Central memory CD4-positive, alpha-beta T cell (primary cell): ENCODE measurements around the gene C1QTNF12.
"Not testable (repeated sequence)": the region's sequence is repeated elsewhere in the genome, so short reads cannot be mapped to it uniquely, and the experiment has no call there.

ENCODE experiments used
- DNase-seq: peaks from one replicate; pipeline ENCODE4 v3.0.0; 2022

Gene C1QTNF12

DNA sequence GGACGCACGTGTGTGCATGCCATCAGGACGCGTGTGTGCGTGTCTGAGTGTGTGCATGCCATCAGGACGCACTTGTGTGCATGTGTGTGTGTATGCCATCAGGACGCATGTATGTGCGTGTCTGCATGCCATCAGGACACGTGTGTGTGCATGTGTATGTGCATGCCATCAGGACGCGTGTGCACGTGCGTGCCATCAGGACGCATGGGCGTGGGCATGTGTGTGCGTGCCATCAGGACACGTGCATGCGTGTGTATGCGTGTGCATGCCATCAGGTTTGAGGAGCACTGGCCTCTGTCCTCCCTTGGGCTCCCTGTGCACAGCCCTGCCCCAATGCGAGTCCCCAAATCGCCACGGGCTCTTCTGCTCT lies 12.6 kb upstream of the C1QTNF12 start:
- no peak for DNase-seq

DNA sequence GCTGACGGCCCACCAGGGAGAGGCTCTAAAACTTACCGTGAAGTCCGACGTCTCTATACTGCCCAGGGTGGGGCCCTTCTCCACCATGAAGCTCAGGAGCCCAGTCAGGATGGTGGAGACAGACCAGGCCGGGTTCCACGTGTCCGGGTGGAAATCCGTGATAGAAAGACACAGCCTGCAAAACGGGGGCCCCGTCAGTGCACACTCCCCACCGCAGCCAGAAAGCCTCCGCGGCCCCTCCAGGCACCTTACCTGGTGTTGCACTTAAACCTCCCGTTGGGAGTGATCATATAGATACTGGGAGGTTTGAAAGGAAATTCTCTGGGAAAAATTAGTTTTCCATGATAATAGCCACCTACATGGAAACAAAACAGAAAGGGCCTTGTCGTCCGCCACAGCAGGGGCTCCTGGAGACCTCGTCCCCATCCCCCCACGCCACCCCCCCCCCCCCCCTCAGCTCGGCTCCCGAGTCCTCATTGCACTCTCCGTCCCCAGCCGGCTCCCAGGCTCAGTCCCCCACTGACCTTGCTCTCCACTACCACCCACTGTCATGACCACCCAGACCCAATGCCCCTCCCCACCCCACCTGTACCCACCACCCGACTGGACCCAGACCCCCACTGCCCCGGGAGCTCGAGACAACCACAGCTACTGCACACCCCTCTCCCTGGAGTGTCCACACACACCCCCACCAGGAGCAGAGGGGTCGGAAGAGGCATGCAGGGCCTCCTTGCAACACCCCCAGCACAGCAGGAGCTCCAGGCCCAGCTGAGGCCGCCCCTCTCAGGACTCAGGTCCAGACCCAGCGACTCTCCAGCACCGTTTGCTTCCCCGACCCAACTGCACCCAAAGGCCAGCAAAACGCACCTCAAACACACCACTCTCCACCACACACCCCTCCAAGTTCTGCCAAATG lies 10.7 kb upstream of the C1QTNF12 start:
- DNase-seq: no peak

DNA sequence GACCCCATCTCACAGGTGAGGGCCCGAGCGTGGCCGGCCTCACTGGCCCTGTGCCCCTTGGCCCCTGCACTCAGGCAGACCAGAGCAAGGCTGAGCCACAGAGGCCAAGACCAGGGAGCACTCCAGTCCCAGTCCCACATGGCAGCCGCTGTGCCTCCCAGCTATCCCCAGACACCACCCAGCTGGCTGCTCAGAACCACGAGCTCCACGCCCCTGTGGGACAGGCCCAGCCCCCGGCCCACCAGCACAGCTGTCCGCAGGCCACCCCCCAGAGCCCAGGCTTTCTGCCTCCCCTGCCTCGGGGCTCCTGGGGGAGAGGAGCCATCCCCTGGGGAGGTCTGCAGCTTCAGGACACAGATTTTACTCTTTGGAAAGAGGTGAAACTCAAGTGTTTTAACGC lies 9.1 kb upstream of the C1QTNF12 start:
- DNase-seq: no peak

DNA sequence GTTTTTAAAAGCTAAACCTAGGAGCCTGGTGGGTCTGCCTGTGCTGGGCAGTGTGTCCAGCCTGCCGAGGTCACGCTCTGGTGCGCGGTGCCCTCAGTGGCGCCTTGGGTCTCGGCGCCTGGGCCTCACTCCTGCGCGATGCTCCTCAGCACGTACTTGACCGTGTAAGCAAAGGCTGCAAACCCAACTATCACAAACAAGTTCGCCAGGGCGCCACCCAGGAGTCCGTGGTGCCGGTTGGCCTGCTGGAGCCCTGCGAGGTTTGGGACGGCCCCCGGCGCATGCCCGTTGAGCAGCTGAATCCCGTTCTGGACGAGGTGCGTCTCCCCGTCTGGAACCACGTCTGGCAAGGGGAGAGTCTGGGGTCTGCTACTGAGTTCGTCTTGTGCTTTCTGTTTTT lies 8.6 kb upstream of the C1QTNF12 start:
- no peak for DNase-seq

DNA sequence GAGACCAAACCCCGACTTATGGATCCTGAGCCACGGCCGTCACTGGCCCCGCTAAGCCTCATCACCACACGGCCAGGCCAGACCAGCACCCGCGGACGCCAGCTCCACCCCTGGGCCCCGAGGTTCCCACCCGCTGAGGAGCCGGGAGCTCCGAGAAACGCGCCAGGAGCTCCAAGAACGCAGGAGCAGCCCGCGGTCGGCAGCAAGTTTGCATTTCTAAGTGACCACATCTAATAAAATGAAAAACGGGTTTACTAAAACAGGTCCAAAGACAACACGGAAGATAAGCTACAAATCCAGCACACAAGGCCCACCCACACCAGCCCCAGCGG lies 8.1 kb upstream of the C1QTNF12 start:
- no peak for DNase-seq

DNA sequence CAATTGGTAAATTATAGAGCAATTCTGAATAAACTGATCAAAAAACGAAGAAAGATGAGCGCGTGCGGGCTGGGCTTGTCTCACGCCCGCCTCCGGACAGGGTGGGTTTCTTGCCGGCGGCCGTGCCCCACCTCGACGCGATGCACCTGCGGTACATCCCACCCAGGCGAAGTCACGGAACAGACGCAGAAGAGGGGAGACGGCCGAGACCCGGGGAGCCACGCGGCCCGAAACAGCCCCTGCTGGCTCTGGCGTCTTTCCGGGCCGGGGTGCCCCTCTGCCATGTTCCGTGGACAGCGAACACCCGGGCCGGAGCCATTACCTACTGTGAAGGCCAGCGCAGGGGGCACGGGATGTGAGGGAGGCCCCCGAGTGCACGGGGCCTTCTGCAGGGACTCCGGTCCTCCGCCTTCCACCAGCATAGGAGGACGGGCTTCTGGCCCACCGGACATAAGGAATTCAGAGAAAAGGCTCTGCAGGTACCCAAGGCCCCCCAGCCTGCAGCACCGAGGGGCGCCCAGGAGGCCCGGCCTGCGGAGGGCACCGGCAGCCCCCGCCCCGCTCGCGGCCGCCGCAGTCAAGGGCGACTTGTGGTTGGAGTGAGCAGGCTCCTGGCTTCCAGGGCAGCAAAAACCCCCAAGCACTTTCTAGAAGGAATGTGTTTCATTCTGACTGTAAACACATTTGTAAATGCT lies 7.6 kb upstream of the C1QTNF12 start:
- no peak for DNase-seq

DNA sequence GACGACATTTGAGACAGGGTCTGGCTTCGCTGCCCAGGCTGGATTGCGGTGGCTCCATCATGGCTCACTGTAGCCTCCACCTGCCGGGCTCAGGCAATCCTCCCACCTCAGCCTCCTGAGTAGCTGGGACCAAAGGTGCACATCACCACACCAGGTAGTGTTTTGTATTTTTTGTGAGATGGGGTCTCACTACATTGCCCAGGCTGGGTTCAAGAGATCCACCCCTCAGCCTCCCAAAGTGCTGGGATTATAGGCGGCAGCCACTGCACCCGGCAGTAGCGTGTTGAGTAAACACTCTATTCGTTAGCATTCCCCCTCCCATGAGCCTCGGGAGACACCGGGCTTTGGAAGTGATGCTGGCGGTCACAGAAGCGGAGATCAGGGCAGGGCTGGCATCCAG lies 6.8 kb upstream of the C1QTNF12 start:
- no peak for DNase-seq

DNA sequence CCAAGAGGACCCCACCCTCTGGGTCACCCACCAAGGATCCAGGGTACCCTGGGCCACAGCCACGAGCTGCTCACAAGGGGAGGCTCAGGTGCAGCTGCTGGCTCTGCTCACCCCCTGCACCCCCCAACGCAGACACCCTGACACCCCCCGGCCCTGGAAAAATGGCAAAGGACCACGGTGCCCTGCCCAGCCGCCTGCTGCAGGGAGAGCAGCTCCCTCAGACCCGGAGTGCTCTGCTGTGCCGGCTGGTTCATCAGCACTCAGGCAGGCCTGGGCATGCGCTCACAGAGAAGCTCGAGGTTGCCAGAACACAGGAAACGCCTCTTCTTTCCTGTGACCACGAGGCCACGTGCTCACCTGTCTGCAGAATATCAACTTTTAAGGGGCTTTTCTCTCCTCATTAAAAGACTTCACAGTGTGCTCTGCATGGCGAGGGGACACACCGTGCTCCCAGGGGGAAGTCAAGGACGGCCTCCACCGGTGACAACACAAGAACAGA lies 4.3 kb upstream of the C1QTNF12 start:
- DNase-seq: peak; percentile 75

DNA sequence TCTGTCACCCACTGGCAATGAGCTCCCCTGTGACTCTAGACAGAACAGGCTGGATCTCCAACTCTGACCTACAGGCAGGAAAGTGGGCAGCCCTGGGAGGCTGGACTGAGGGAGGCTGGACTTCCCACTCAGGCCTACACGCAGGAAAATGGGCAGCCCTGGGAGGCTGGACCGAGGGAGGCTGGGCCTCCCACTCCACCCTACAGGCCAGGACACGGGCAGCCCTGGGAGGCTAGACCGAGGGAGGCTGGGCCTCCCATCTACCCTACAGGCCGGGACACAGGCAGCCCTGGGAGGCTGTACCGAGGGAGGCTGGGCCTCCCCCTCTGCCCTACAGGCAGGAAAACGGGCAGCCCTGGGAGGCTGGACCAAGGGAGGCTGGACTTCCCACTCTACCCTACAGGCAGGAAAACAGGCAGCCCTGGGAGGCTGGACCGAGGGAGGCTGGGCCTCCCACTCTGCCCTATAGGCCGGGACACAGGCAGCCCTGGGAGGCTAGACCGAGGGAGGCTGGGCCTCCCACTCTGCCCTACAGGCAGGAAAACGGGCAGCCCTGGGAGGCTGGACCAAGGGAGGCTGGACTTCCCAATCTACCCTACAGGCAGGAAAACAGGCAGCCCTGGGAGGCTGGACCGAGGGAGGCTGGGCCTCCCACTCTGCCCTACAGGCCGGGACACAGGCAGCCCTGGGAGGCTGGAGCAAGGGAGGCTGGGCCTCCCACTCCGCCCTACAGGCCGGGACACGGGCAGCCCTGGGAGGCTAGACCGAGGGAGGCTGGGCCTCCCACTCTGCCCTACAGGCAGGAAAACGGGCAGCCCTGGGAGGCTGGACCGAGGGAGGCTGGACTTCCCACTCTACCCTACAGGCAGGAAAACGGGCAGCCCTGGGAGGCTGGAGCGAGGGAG lies 1.7 kb upstream of the C1QTNF12 start:
- not testable (repeated sequence) for DNase-seq

DNA sequence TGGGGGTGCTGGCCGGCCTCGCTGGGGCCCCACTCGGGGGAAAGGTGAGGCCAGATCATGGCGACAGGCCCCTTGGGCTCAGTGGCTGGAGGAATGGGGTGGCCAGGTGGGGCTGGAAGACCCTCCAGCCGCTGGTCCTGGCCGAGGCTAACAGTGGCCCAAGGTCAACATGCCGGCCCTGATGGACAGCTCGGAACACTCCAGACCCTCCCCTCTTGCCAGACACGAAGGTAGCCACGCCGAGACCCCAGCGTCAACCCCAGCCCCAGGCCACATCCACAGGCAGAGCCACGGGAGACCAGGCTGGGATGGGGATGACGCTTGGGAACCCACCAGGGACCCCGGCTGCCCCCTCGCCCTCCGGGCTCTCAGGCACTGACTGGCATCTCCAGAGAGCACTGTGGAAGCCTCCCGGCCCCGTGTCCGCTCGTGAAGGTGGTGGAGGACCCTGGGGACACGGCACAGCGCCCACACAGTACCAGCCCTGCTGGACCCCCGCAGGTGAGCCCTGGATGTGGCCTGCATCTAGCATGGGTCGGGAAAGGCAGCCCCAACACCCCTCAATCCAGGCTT lies 905 bp upstream of the C1QTNF12 start:
- no peak for DNase-seq

DNA sequence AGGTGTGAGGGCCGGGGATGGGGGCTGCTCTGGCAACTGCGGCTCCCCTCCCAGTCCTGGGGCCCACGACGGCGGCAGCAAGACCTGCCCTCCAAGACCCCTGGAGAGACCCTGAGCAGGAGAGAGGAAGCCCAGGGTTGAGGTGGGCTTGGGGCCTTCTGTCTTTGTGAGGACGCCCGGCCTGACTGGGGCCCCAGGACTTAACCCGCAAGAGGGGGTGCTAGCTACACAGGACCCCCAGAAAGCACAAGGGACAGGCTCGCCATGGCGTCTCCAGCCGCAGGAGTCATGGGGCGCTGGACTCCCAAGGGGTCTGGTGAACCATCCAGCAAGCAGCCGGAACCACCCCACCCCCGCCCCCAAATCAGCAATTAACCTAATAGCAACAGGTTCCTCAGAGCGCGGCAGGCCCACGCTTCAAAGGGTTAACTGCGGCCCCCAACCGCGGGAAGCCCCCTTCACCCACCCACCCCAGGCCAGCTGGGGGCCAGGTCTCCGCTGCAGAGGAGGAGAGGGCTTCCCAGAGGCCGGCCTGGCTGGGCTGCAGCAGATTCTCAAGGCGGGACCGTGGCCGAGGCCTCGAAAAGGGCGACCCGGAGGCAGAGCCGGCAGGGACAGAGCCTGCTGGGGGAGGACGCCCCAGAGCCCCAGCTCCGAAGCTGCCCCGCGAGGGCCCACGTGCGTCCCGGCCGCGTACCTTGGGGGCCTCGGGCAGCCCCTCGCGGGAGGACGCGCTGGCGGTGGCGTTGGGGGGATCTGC lies 525 bp downstream of the C1QTNF12 start:
- DNase-seq: no peak

DNA sequence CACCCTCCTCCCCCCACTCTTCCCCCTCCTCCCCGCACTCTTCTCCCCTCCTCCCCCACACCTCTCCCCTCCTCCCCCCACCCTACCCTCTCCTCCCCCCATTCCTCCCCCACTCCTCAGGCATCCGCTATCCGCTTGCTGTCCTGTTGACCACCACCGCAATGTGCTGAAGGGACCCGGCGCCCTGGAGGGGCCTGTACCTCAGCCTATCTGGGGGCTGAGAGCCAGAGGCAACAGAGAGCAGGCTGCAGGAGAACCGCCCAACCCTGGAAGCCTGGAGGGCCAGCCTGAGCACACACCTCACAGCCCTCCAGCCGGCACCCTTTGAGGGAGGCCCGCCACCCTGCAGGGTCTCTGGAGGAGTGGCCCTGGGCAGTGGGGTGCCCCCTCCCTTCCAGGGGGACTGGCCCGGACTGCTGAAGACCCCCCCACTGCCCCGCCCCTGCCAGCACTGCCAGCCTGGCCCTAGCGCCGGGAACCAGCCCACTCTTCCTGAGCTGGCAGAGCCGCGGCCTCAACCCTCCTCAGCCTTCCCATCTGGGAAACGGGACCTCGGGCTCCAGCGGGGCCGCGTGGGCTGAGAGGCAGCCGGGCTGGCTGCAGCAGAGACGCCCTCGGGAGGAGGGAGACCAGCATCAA lies 1.2 kb downstream of the C1QTNF12 start:
- DNase-seq: no peak

DNA sequence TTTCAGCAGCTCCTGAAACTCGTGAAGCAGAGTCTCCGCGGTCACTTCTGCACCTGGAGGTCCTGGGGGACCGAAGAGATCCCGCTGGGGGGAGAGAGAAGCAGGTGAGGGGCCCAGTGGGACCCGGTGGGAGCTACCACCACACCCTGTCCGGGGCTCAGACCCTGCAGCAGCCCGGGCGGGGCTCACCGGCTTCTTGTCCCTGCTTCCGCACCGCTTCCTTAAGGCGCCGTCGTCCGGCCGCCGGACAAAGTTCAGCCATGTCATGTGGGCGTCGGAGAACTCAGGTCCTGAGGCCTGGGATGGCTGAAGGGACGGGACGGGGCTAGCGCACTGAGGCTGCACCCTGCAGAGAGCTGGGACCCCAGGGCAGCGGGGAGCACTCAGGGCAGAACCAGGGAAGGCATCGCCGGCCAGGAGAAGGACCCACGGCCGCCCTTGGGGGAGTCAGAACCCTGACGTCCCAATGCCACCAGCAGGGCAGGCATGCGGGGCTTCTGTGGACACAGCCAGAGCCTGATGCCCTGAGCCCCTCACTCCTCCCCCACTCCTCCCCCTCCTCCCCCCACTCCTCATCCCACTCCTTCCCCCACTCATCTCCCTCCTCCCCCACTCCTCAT lies 2.2 kb downstream of the C1QTNF12 start:
- DNase-seq: no peak

DNA sequence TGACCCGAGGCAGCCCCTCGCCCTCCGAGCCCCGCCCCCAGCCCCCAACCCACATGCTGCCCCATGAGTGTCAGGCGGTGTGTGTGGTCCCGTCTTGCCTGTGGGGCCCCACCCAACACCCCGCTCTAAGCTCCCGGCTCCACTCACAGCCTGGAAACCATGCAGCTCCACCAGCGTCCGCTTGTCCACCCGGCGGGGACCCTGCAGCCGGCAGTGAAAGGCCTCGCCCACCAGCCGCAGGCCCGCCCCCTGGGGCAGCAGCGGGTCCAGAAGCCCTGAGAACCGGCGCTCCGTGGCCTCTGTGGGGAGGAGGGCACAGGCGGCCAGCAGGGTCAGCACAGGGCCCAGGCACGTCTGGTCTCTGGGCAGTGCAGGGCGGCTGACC lies 2.7 kb downstream of the C1QTNF12 start:
- no peak for DNase-seq

DNA sequence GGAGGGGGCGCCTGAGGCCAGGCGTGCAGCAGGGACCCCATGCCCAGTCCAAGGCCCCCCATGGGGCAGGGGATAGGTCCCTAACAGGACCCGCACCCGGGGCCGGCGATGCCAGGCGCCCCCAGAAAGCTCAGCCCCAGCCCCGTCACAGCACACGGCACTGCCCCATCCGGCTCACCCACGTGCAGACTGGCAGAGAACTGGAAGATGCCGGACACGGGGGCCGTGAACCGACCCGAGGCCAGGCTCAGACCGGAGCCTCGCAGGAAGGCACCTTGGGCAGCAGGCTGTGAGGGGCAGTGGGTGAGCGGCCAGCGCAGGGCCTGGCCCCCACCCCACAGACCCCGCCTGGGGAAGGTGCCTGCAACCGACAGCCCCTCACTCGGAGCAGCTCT lies 3.3 kb downstream of the C1QTNF12 start:
- no peak for DNase-seq

DNA sequence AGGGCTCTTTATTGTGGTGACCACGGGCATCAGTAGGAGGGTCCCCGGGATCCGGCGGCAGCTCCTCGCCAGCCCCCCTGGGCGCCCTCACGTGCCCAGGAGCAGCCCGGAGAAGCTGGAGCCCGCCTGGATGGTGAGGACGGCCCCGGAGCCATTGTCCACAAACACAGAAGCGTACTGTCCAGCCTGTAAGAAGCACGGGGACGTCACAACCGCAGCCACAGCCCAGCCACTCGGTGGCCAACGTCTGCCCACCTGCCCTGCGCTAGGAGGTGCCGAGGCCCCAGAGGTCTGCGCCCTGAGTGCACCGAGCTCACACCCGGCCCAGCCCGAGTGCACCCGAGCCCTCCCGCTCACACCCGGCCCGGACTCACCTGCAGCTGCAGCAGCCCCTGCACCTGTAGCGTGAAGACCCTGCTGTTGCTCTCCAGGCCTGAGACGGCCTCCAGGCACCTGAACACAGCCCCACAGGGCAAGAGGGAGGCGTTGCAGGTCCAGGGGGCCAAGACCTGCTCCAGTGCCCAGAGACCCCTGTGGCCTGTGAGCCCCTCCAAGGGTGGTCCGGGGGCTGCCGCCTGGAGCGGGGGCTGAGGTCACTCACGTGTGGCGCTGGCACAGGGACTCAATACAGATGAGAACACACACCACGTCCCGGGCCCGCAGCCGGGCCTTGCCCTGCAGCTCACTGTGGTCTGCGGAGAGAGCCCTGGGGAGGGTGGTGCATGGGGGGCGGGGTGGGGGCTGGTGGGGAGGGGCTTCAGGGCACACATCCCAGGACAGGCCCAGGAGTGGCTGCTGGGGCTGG lies 3.9 kb downstream of the C1QTNF12 start:
- no peak for DNase-seq

DNA sequence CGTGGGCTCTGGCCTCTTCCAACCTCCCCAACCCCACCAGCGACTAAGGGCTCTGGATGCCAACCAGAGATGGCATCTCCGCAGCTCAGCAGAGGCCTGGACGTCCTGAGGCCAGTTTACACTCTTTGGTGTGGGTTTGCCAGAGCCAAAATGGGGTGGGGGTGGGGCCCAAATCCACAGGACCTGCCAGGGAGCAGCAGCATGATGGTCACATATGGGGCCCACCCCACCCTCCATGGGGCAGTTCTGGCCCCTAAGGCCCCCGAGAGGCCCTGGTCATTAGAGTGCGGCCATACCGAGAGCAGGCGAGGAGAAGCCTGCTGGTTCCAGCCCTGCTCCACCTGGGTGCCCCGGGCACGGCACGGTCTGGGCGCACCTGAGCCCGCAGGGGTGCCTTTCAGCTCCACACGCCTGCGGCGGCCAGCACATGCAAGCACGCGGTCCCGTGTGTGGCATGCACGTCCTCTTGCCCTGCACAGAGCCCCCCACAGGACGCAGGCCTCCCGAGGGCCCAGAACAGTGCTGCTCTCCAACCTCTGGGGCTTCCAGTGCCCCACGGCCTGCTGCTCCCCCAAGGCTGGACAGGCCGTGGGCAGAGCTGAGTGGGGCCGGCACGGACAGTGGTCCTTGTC lies 4.8 kb downstream of the C1QTNF12 start:
- DNase-seq: no peak

DNA sequence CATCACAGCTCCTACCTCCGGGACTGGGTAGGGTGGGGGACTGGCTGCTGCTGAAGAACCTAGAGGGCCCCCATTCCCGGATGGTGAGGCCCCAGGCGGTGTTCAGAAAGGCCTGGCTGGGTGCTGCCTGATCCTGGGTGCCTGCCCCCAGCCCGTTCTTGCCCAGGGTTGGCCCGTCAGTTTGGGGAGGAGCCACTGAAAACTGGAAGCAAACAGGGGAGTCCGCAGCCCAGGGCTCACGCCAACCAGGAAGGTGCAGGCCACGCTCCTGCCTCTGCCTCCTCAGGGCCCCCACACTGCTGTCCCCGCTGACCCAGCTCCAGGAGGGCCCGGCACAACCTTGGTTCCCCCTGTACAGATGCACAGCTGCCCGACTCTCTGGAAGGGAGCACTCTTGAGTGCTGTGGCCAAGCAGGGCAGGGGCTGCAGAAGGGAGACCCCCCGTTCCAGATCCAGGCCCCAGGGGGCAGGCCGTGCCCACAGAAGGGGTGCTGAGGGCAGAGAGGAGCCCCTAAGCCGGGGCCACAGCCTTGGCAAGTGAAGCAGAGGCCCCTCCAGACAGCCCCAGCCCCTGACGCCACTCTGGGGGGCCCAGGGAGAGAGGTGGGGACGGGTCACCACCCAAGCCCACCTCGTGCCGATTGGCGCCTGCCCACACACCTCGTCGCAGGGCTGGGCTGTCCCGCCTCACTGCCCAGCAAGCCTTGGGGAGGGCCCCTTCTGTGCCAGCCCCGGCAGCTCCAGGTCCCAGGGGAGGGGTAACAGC lies 5.5 kb downstream of the C1QTNF12 start:
- DNase-seq: no peak

DNA sequence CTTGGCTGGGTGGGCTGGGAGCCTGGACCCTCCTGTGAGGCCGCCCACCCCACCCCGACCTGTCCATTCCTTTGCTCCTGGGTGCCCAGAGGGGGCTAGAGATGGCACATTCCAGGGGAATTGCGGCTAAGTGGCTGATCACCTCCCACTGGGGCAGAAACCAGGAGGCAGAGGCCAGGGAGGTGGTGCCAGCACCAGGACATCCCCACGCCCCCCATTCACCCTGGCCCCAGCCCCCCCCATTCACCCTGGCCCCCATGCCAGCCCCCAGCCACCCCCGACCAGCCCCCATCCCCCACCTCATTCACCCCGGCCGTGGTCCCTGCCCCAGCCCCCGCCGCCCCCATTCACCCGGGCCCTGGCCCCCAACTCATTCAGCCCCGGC lies 6.2 kb downstream of the C1QTNF12 start:
- no peak for DNase-seq
